NB4 (cell line): ENCODE data around the gene ERGIC1.

Source experiments
- CTCF ChIP-seq: IDR thresholded peaks from one replicate; pipeline ENCODE4 v1.5.1; 2012; ENCODE audit warnings: low read depth, low read length
- POLR2A ChIP-seq: IDR thresholded peaks from 2 replicates; pipeline ENCODE4 v1.6.1; 2011; ENCODE audit warnings: mild to moderate bottlenecking; ENCODE audit not compliant: insufficient read length; ENCODE audit errors: extremely low read depth

DNA sequence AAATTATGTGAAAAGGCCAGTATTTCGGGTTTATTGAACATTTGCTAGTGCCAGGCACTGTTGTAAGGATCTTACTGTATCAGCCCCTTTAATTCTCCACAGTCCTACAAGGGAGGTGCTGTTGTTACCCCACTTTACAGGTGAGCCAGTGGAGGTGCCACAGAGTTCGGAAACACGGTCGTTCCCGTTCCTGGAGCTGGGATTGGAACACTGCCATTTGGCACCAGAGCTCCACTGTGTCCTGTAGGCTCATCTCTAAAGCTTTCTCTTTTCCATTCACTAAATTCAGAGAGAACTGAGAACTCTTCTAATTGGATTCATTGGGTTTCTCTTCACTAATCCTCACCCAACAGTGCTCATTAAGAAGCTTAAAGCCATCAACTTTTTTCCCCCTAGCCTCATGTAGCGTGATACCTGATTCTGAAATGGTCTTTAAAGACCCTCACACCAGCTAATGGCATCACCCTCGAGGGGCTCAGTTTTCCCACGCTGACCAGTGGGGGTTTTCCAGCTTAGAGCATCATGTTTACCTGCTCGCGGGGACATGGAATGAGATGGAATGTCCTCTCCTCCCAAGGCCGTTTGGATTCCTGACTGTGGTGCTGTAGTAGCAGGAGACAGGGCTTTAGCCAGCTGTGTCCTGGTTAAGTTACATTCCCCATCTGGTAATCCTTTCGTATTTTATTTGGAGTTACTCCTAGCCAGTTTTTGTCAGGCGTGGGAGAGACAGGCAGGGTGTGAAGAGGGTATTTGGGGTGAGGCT is 5.8 kb downstream of the ERGIC1 start:
- TF ChIP-seq CTCF: no peak
- TF ChIP-seq POLR2A: no peak
